ENCODE measurements around the gene HBEGF.
A peak's percentile ranks its signal among the peaks of the same experiment; 100 is the strongest.

HBEGF gene

DNA sequence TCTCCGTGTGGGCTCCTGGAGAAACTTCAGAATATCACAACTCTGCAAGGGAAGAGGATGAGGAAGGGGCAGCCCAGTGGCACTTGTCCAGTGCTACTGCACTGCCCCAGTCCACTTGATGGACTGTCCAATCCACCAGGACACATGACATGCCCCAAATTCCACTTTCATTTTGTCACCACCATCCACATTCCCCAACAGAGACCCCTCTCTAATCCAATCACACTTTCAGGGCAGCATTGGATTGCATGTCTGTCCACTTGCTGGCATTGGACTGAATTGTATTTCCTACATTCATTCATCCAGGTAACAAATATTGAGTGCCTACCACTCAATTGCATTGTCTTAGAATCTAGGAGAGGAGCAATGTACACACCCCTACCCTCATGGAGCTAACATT lies 14.8 kb downstream of the HBEGF start:
- no peak for DNase-seq

DNA sequence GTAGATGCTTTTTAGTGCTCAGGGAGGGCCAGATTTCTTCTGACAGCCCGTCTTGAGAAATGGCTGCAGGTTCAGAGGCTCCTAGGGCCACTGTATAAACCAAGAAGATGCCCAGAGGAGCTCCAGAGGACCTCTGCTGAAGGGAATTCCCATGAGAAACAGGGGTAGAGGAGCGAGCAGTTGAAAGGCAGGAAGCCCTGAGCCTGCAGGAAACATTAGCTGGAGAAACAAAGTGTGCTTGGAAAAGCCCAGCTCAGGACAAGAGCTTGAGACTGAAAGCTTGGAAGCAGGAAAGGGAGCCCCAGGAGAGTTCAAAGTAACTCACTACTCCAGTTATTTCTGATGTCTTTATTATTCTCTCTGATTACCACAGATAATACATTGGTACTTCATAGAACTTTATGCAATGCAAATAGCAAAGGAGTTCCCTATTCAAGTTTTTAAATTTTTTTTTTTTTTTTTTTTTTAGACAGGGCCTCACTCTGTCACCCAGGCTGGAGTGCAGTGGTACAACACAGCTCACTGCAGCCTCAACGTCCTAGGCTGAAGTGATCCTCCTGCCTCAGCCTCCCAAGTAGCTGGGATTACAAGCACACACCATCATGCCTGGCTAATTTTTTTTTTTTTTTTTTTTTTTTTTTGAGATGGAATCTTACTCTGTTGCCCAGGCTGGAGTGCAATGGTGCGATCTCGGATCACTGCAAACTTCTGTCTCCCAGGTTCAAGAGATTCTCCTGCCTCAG lies 16.5 kb downstream of the HBEGF start:
- no peak for DNase-seq

GRCh38 chr5:140328036-140328764 lies 18.2 kb downstream of the HBEGF start:
- DNase-seq: no peak

GRCh38 chr5:140327589-140327988 lies 18.8 kb downstream of the HBEGF start:
- DNase-seq: no peak

- no peak for DNase-seq
These were observed 20.9 kb downstream of the HBEGF start for GRCh38 chr5:140325486-140325885.

DNA sequence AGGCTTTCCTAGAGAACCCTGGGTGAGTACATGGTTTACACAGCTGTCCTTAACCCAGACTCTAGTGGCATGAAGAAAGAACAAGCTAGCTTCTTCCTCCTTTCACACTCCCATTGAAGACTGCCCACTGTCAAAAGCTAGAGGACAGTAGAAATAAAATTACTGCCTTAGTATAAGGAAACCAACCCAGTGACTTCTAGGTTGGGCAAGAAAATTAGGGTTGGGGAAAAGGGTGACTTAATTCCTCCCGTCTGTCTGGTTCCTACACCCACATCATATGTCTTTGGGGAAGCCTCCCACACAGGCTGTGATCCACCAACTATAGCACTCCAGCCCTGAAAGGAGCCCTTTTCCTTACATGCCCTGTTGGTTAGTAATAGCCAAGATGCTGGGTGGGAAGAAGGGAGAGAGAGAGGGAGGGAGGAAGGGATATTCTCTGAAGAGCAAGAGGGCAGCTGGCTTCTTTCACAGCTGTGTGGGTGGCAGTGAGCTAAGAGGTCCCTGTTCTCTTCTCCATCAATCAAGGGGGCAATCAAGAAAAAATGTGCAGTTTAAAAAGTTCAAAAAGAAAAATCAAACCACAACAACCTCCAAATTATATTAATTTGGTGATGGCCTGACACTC lies 21.7 kb downstream of the HBEGF start:
- no peak for DNase-seq

- DNase-seq: no peak
These were observed 22.3 kb downstream of the HBEGF start for GRCh38 chr5:140324041-140324600.

- no peak for DNase-seq
These were observed 23.4 kb downstream of the HBEGF start for GRCh38 chr5:140322751-140323731.

DNA sequence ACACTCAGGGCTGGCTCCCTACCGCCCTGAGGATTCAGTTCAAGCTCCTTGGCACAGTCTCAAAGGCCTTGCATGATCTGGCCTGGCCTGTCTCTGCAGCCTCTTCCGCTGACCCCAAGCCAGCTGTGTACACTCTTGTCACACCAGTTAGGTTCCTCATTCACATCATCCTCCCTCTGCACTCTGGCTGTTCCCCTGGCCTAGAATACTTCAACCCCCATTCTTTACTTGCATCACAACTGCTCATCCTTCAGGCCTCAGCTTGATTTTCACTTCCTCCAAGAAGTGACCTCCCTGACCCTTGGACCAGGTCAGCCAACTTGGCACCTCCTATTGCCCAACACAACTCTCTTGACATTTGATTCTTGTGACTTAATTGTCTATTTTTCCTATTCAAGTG lies 24.6 kb downstream of the HBEGF start:
- no peak for DNase-seq

DNA sequence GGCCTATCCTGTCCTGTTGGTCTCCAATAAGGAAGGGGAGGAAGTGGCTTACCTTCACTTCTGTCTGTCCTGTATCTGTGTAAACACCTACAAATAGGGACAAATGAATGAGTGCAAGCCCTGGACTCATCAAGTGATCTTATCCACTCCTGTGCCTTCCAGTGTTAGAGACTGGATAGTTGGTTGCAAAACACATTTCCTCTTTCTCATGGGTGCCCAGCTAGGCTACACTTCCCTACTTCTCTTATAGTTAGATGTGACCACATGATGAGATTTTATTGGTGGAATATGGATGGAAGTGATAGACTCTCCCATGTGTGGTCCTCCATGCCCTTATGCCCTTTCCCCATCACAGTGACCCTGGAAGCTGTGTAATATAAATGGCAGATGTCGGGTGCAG lies 26.6 kb downstream of the HBEGF start:
- DNase-seq: no peak

GRCh38 chr5:140318792-140319191 lies 27.6 kb downstream of the HBEGF start:
- no peak for DNase-seq

DNA sequence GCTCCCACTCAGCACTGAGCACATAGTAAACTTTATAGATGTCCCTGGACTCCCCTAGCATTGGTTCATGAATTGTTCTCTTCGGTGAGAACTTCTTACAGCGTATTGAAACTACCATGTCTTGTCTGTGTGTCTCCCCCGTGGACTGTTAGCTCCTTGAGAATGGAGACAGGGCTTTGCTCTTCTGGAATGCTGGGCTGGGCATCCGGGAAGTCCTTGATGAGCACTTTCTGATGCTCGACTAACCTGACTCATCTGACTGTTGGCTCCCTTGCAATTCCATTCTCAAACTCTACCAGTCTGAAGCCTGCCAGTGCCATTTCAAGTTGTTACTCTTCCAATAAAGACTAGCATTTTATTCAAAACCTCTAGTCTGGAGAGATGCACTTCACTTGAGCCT lies 28.5 kb downstream of the HBEGF start:
- DNase-seq: no peak

DNA sequence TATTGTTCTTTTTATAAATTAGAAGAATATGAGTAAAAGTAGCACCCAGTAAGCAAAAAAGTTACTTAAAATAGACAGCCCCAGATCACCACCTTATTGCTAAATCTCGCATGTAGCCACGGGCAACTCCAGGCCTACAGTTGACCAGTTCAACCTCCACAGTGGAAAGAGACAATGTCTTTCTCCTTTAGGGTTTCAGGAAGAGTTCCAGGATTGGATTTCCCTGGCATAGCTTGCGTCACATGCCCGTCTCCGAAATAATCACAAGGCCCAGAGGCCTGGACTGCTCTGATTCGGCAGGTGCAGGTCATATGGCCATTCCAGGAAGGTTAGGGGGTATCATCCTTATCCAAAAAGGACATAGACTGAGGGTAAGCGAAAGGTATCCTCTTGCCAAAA lies 33.6 kb downstream of the HBEGF start:
- DNase-seq: no peak

DNA sequence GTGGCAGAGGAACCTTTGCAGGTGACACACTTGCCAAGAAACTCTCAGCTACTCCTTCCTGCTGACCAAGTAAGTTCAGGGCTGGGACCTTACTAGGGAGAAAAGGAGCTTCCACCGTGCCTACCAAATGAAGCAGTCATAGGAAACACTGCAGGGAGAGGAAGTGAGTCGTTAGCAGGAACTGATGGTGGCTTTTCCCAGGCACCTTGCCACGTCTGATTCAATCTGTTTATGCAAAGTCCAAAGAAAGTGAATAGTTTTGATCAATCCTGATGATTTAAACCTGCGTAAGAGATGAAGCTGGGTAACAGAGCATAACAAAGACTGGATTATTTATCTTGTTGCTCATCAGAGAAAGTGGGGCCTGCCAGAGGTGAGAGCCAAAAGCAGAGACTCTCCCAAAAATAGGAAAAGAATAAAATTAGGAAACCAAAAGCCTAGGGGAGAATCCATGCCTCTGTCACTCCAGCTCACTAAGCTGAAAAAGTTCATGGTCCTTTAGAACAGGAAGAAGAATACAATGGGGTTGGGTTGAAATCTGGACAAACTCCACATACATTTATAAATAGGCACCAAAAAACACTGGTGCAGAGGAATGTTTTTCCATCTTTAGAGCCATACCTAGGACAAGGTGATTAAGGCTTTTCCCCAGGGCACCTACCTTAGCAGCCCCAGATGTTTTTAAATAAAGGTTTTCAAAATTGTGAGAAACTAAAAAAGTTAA lies 34.2 kb downstream of the HBEGF start:
- DNase-seq: no peak

GRCh38 chr5:140311011-140311467 lies 35.4 kb downstream of the HBEGF start:
- DNase-seq: no peak

DNA sequence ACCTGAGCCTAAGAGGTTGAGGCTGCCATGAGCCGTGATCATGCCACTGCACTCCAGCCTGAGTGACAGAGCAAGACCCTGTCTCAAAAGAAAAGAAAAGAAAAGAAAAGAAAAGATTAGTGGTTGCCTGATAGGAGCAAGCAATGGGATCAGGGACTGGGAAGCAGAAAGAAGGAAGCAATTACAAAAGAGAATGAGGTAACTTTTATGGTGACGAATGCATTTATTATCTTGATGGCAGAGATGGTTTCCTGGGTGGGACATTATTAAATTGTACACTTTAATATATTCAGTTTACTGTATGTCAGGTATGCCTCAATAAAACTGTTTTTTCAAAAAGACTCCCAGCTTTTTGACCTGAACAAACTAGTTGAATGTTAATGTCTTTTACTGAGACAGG lies 36.0 kb downstream of the HBEGF start:
- no peak for DNase-seq

GRCh38 chr5:140309706-140310249 lies 36.6 kb downstream of the HBEGF start:
- no peak for DNase-seq

GRCh38 chr5:140305471-140305870 lies 40.9 kb downstream of the HBEGF start:
- no peak for DNase-seq

DNA sequence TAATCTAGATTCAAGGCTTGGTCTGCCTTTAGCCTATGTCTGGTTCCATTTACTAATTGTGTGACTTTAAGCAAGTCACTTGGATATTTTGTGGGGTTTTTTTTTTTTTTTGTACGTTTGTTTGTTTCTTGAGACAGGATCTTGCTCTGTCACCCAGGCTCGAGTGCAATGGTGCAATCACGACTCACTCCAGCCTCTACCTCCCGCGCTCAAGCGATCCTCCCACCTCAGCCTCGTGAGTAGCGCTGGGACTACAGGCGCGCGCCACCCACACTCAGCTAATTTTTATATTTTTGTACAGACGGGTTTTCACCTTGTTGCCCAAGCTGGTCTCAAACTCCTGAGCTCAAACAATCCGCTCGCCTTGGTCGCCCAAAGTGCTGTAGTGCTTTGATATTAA lies 42.4 kb downstream of the HBEGF start:
- no peak for DNase-seq

DNA sequence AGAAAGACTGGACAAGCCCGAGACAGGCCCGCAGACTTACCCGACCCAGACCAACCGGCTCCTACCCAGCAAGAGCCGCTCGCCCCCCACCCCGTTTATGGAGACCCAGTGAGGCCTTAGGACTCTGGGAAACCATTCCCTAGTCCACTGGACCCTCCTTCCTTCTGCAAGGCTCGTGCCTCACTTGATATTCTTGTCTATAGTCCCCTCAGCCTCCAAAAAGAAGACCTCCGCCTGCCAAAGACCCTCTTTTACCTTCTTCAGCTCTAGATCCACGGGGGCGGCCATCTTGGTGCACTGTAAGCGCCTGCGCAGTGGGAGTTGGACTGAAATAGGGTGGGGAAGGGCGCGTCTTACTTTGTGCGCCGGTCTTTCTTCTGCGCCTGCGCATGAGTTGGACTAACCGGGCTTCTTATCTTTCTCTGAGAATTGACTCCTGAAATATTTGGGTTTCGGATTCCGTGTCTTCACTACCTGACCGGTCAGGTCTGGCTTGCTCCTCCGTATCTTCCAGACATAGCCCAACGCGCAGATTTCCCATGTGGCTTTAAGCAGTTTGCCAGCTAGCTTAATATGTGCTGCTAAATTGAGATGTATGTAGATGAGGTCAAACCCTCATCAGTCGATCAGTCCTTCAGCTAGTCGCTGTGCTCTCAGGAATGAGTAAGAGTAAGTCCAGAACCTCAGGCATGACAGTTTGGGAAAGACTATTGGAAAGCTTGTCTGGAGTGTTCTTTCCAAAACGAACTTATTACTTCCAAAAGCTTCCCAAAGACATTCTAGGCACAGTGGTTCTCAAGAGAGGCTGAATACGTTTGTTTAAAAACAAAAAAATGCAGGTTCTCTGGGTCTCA lies 43.4 kb downstream of the HBEGF start, which contains the start of gene PFDN1:
PFDN1 (minus strand) TSS at position 316 of the 854 bp plus-strand sequence; CDS start at position 288, 28 bp downstream.
- DNase-seq: peak; percentile 77 to 92 (median 90)

All from stimulated activated naive CD4-positive, alpha-beta T cell (primary cell).